ENCODE measurements around the gene UBE2E2. TPM values are rescaled to one million over a fixed set of nuclear protein-coding genes. Genes with fewer than 3 reads are reported as not detected.

Gene UBE2E2
- total RNA-seq, 4 donors from 2014 or later, result 26.5 to 44.0 (median 37.0) TPM

DNA sequence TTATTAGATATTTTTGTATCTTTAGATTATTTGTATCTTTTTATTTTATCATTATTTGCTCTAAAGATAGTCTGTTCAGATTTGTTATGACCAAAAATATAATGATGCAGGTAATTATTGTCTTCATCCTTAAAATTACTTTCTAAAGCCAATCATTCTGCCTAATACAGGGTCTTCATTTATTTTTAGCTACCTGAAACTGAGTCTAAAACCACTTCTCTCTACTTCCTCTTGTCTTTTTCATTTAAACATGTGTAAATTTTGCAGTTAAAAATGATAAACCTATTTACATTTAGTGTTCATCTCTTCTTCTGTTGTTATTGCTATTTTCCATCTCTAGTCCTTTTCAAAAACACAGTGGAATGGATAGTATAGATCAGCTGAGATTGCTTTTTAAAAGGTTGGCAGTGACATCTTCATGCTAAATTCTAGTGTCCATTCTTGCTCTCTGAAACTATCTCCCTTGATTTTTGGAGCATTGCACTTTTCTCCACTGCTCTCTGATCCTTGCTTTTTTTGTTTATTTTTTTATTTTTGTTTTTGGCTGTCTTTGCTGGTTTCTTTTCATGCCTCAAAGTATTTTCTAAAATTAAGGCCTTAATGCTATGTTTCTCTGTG lies 91.8 kb downstream of the UBE2E2 start:
- no peak for TF ChIP-seq POLR2A (IDR thresholded peaks at IDR 0.05)
- TF ChIP-seq, protein P1, sequence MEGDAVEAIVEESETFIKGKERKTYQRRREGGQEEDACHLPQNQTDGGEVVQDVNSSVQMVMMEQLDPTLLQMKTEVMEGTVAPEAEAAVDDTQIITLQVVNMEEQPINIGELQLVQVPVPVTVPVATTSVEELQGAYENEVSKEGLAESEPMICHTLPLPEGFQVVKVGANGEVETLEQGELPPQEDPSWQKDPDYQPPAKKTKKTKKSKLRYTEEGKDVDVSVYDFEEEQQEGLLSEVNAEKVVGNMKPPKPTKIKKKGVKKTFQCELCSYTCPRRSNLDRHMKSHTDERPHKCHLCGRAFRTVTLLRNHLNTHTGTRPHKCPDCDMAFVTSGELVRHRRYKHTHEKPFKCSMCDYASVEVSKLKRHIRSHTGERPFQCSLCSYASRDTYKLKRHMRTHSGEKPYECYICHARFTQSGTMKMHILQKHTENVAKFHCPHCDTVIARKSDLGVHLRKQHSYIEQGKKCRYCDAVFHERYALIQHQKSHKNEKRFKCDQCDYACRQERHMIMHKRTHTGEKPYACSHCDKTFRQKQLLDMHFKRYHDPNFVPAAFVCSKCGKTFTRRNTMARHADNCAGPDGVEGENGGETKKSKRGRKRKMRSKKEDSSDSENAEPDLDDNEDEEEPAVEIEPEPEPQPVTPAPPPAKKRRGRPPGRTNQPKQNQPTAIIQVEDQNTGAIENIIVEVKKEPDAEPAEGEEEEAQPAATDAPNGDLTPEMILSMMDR (IDR thresholded peaks at IDR 0.05), result no peak
- Histone ChIP-seq H3K4me1 (no peaks in the 10 kb centered on the region), H3K36me3 (no peaks in the 10 kb centered on the region), H3K4me3 (no peak overlapping the region), H3K9me3 (no peaks in the 10 kb centered on the region), H3K27ac (no peak overlapping the region), H3K27me3 (no peaks in the 10 kb centered on the region)
- intact Hi-C loops (cut with DNase I), result no loop called here
- DNase-seq, result no peak

DNA sequence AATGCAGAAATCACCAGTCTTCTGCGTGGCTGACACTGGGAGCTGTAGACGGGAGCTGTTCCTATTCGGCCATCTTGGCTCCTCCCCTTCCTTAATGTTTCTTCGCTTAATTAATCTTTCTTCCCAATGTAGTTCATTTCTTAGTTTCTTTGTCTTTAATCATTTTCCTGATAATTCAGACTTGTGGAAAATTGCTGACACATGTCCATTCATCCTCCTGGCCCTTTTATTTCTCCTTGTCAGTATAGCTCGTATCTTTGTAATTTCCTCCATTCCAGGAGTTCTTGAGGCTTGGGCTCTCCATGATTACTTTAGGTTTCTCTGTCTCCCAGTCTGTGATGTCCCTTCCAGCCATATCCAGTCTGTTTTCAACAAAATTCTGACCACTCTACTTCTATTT lies 98.7 kb downstream of the UBE2E2 start:
- Histone ChIP-seq H3K4me1 (peaks cover 0 to 2% (median 0%) of the 10 kb centered on the region in 3 donors), H3K9me3 (no peaks in the 10 kb centered on the region), H3K27ac (no peak overlapping the region), H3K4me3 (no peak overlapping the region), H3K27me3 (no peaks in the 10 kb centered on the region), H3K36me3 (no peaks in the 10 kb centered on the region)
- WGBS, 2 donors, result 74 to 91% methylated on average over 5 of the region's 5 CpGs
- intact Hi-C loops (cut with DNase I), result no loop called here
- no peak for DNase-seq
- TF ChIP-seq, protein P1 (IDR thresholded peaks at IDR 0.05), result no peak

DNA sequence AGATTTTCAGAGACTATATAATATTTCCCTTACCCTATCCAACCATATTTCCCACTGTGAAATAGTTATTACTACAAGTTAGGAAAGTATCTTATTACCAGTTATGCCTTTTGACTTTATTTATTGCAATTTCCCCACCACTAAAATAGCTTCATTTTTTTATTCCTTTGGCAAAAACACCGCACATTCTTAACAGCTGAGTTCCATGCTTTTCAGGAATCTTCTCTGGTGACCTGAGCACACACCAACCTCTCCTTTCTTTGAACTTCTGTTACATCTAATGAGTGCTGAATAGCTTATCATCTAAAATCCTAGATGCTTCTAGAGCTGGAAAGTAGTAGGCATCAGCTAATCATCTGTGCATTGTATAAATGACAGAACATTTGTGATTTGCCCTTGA lies 99.1 kb downstream of the UBE2E2 start:
- no peak for TF ChIP-seq POLR2A (IDR thresholded peaks at IDR 0.05)
- TF ChIP-seq, protein P1 (IDR thresholded peaks at IDR 0.05), result no peak
- Histone ChIP-seq H3K27me3 (no peaks in the 10 kb centered on the region), H3K36me3 (no peaks in the 10 kb centered on the region), H3K4me1 (peaks cover 0 to 2% (median 0%) of the 10 kb centered on the region in 3 donors), H3K4me3 (no peak overlapping the region), H3K9me3 (no peaks in the 10 kb centered on the region), H3K27ac (no peak overlapping the region)
- WGBS, 2 donors, result 84 to 96% methylated on average over 1 of the region's 1 CpG
- DNase-seq, result no peak
- intact Hi-C loops (cut with DNase I), result no loop called here

DNA sequence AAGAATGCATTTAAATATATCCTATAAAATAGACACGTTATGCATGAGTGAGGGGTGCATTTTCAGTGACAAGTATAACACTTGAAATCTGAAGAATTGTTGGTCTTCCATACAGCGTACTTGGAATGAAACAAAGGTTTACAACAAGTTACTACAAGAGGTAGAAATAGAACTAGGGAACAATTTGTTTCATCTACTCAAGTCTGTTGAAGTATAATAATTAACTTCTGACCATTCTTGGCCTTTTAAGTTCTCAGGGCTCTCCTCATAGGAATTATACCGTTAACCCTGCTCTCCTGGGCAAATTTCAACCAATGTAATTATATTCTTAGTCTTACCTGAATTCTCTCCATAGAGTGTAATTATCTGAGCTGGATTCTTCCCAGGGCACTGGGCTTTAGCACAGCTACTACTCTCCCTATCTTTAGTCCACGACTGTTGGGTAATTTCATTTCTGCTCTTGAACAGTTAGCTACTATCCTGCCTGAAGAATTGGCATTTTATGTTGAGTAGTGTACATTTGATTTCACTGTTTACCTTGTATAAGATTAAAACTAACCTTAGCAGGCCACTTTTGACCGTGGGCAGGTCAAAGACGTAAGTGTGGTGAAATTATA lies 100.6 kb downstream of the UBE2E2 start:
- Histone ChIP-seq H3K9me3 (no peaks in the 10 kb centered on the region), H3K27me3 (no peaks in the 10 kb centered on the region), H3K4me3 (no peak overlapping the region), H3K36me3 (no peaks in the 10 kb centered on the region), H3K27ac (no peak overlapping the region), H3K4me1 (peaks cover 0 to 2% (median 0%) of the 10 kb centered on the region in 3 donors)
- 67 to 72% methylated on average over 6 of the region's 6 CpGs for WGBS, 2 donors
- no peak for DNase-seq
- intact Hi-C loops (cut with DNase I), result no loop called here
- no peak for TF ChIP-seq POLR2A (IDR thresholded peaks at IDR 0.05)
- TF ChIP-seq, protein P1 (IDR thresholded peaks at IDR 0.05), result no peak

DNA sequence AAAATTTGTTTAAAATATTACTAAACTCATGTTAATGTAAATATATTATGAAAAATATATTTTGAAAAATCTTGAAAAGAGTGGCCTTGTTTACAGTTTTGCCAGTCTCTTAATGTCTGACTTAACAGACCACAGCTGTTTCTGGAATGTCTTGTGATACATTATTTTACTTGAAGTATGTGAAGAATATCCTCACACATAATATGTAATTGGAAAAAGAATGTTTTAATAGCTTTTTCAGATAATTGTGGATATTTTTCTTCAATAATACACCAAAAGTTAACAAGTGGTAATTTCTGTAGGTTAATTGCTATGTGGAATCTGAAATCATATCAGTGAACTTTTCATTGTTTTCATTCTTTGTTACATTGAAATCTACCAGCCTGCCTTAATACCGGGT lies 101.3 kb downstream of the UBE2E2 start:
- H3K36me3 ChIP-seq, result no peaks in the 10 kb centered on the region
- H3K4me1 ChIP-seq, result peaks cover 0 to 2% (median 0%) of the 10 kb centered on the region in 3 donors
- no peak overlapping the region for H3K27ac ChIP-seq
- 81 to 88% methylated on average over 1 of the region's 1 CpG for WGBS, 2 donors
- no peaks in the 10 kb centered on the region for H3K27me3 ChIP-seq
- TF ChIP-seq, protein P1 (IDR thresholded peaks at IDR 0.05), result no peak
- no peak for TF ChIP-seq POLR2A (IDR thresholded peaks at IDR 0.05)
- no peaks in the 10 kb centered on the region for H3K9me3 ChIP-seq
- intact Hi-C loops (cut with DNase I), result no loop called here
- no peak overlapping the region for H3K4me3 ChIP-seq
- no peak for DNase-seq

All from esophagus squamous epithelium (tissue), 5 donors.